K562 (cell line): ENCODE measurements around the gene MAPK8IP1. TPM values are rescaled to one million over a fixed set of nuclear protein-coding genes. Genes with fewer than 3 reads are reported as not detected.
A peak's percentile ranks its signal among the peaks of the same experiment; 100 is the strongest.

Experiments used
- ARID4B ChIP-seq: sonication (generic); formaldehyde crosslinking; IDR thresholded peaks from 2 replicates; pipeline ENCODE4 v1.8.0; 2022; ENCODE audit warnings: mild to moderate bottlenecking, missing genetic modification reagents
- BRCA1 ChIP-seq, 2 experiments: fragments of 450-650 bp in 1 of 2; sonication (generic) in 1 of 2; formaldehyde crosslinking in 1 of 2; IDR thresholded peaks; 2 replicates each; pipeline versions ENCODE4 v1.5.0 to v1.6.1; 2017 to 2020; ENCODE audit warnings: mild to moderate bottlenecking in 1 of 2, missing genetic modification reagents in 1 of 2
- BRD9 ChIP-seq: fragments of 450-650 bp; IDR thresholded peaks from 2 replicates; pipeline ENCODE4 v1.6.1; 2018; ENCODE audit warnings: low read depth; ENCODE audit not compliant: partially characterized antibody
- CTBP1 ChIP-seq: fragments of 450-650 bp; IDR thresholded peaks from 2 replicates; pipeline ENCODE4 v1.6.1; 2016; ENCODE audit warnings: borderline replicate concordance
- E2F8 ChIP-seq: fragments of 450-650 bp; IDR thresholded peaks from 2 replicates; pipeline ENCODE4 v1.7.1; 2018; ENCODE audit warnings: mild to moderate bottlenecking, low read depth; ENCODE audit not compliant: partially characterized antibody
- HNRNPL ChIP-seq: fragments of 200-400 bp; formaldehyde crosslinking; IDR thresholded peaks from 2 replicates; pipeline ENCODE4 v1.6.1; 2017; ENCODE audit warnings: low read depth, mild to moderate bottlenecking, low read length
- KAT2B ChIP-seq: IDR thresholded peaks from one replicate; pipeline ENCODE4 v1.6.1; 2012; ENCODE audit warnings: low read depth, mild to moderate bottlenecking, control low read depth, inconsistent platforms, low read length, moderate library complexity
- LEF1 ChIP-seq: fragments of 450-650 bp; IDR thresholded peaks from 2 replicates; pipeline ENCODE4 v1.6.1; 2016; ENCODE audit warnings: mild to moderate bottlenecking
- MIER1 ChIP-seq: fragments of 450-650 bp; IDR thresholded peaks from 2 replicates; pipeline ENCODE4 v1.6.1; 2016; ENCODE audit warnings: antibody characterized with exemption, mild to moderate bottlenecking, low read depth
- PTTG1 ChIP-seq: fragments of 450-650 bp; IDR thresholded peaks from 2 replicates; pipeline ENCODE4 v1.6.1; 2016; ENCODE audit warnings: low read depth, mild to moderate bottlenecking, missing genetic modification characterization, missing compliant biosample characterization
- YY1 ChIP-seq, 3 experiments: IDR thresholded peaks; 2 replicates each; pipeline ENCODE4 v1.6.1; 2011; ENCODE audit warnings: low read length in 2 of 3, mild to moderate bottlenecking in 2 of 3, moderate library complexity in 2 of 3, borderline replicate concordance in 1 of 3, control low read depth in 1 of 3, low read depth in 1 of 3; ENCODE audit not compliant: insufficient read depth in 3 of 3, insufficient replicate concordance in 2 of 3, control insufficient read depth in 1 of 3, insufficient read length in 1 of 3; ENCODE audit errors: extremely low read depth in 1 of 3
- ZKSCAN3 ChIP-seq: fragments of 250-450 bp; sonication (Bioruptor Pico); IDR thresholded peaks from 2 replicates; pipeline ENCODE4 v1.4.0; 2020
- ZNF57 ChIP-seq: fragments of 450-650 bp; formaldehyde crosslinking; IDR thresholded peaks from 2 replicates; pipeline ENCODE4 v1.4.0; 2020; ENCODE audit warnings: mild to moderate bottlenecking, moderate library complexity
- ZNF586 ChIP-seq: fragments of 450-650 bp; formaldehyde crosslinking; conservative IDR thresholded peaks from 2 replicates; pipeline ENCODE4 v1.4.0; 2020; ENCODE audit warnings: mild to moderate bottlenecking, moderate library complexity
- polyA plus RNA-seq, 8 experiments: library from polyadenylated mRNA; depleted of rRNA in 4 of 8; stranded (reverse) in 5 of 8; unstranded in 3 of 8; fragments of >200 nt; fragmentation: Nextera tagmentation in 2 of 8; fragmentation: Illumina TruSeq in 1 of 8; extraction: Ambion mirVana in 2 of 8; extraction: Trizol in 1 of 8; gene quantifications; 2 replicates each; pipeline versions ENCODE4 v1.2.1 to v1.2.3, GENCODE V29; 2011 to 2014; ENCODE audit warnings: inconsistent platforms in 1 of 8, missing spikeins in 1 of 8
- total RNA-seq, 7 experiments: library from RNA; depleted of rRNA in 6 of 7; stranded (reverse); fragments of >200 nt in 6 of 7; fragmentation: Illumina TruSeq in 2 of 7; extraction: Trizol in 2 of 7; gene quantifications; 2 replicates each; pipeline versions ENCODE4 v1.2.1 to v1.2.3, GENCODE V29; 2011 to 2021; ENCODE audit warnings: low replicate concordance in 1 of 7
- TF ChIP-seq, protein P1 (sequence below): IDR thresholded peaks from 2 replicates; pipeline ENCODE4 v1.6.1; 2014; ENCODE audit warnings: antibody characterized with exemption
- TF ChIP-seq, protein P2 (sequence below), 2 experiments: fragments of 450-650 bp; conservative IDR thresholded peaks; 2 replicates each; pipeline ENCODE4 v1.6.1; 2017; ENCODE audit warnings: mild to moderate bottlenecking in 2 of 2, moderate library complexity in 2 of 2

MAPK8IP1 gene
- total and polyA plus RNA-seq, 9 of the 15 experiments (the other 6 are each of a cell fraction or from before 2014, with no cell fraction given): 0.13 to 6.9 (median 2.5) TPM

DNA sequence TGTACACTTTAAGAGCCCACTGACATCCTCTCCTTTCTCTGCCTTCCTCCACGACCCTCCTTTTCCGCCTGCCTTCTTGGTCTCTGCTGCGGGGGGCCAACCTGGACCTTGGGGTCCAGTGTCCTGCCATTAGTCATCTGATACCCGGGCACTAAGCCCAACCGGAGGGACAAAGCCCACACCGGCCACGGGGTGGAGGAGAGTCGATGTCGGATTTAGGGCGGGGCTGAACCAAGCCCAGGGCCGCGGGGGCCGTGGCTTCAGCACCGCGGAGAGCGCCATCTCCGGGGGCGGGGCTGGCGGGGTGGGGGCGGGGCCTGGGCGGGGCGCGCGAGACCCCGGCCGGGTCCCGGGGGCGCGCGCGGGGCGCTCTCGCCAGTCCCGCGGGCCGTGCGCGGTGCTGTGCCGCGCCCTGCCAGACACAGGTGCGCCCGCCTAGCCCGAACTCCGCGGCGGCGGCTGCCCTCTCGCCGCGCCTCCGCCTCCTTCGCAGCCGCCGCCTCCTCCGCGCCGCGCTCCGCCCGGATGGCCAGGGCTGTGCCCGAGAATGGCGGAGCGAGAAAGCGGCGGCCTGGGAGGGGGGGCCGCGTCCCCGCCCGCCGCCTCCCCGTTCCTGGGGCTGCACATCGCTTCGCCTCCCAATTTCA lies at the start of gene MAPK8IP1 (continued):
- TF ChIP-seq BRCA1 (IDR thresholded peaks at IDR 0.05): no peak
- no peak for TF ChIP-seq BRCA1 (CRISPR knock-in tag; IDR thresholded peaks at IDR 0.05)
- TF ChIP-seq, protein P1, sequence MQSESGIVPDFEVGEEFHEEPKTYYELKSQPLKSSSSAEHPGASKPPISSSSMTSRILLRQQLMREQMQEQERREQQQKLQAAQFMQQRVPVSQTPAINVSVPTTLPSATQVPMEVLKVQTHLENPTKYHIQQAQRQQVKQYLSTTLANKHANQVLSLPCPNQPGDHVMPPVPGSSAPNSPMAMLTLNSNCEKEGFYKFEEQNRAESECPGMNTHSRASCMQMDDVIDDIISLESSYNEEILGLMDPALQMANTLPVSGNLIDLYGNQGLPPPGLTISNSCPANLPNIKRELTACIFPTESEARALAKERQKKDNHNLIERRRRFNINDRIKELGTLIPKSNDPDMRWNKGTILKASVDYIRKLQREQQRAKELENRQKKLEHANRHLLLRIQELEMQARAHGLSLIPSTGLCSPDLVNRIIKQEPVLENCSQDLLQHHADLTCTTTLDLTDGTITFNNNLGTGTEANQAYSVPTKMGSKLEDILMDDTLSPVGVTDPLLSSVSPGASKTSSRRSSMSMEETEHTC: no peak
- no peak for TF ChIP-seq LEF1
- no peak for TF ChIP-seq E2F8
- no peak for TF ChIP-seq ZKSCAN3 (CRISPR knock-in tag)
- no peak for TF ChIP-seq BRD9
- TF ChIP-seq YY1 (IDR thresholded peaks at IDR 0.05; ENCODE audit: borderline replicate concordance in 1 of 3, control insufficient read depth in 1 of 3, extremely low read depth in 1 of 3, insufficient read depth in 3 of 3, insufficient read length in 1 of 3, insufficient replicate concordance in 2 of 3, low read depth in 1 of 3, low read length in 2 of 3): peak in 2 of 3 experiments; percentile 34 to 74
- no peak for TF ChIP-seq KAT2B
- peak; percentile 56; the same call in 1 of the 2 replicates for TF ChIP-seq ARID4B (CRISPR knock-in tag)
- TF ChIP-seq, protein P2, sequence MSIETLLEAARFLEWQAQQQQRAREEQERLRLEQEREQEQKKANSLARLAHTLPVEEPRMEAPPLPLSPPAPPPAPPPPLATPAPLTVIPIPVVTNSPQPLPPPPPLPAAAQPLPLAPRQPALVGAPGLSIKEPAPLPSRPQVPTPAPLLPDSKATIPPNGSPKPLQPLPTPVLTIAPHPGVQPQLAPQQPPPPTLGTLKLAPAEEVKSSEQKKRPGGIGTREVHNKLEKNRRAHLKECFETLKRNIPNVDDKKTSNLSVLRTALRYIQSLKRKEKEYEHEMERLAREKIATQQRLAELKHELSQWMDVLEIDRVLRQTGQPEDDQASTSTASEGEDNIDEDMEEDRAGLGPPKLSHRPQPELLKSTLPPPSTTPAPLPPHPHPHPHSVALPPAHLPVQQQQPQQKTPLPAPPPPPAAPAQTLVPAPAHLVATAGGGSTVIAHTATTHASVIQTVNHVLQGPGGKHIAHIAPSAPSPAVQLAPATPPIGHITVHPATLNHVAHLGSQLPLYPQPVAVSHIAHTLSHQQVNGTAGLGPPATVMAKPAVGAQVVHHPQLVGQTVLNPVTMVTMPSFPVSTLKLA (conservative IDR thresholded peaks at IDR 0.05): no peak; a peak in 1 of 4 replicates
- no peak for TF ChIP-seq ZNF586 (CRISPR knock-in tag)
- no peak for TF ChIP-seq PTTG1
- 0 out of 2 replicates have a peak, but pooled peaks have one; percentile 41 for TF ChIP-seq HNRNPL
- 0 out of 2 replicates have a peak, but pooled peaks have one; percentile 38 for TF ChIP-seq CTBP1
- TF ChIP-seq MIER1: peak; percentile 91
- TF ChIP-seq ZNF57: no peak
